ENCODE results near the gene AGXT2.

DNA sequence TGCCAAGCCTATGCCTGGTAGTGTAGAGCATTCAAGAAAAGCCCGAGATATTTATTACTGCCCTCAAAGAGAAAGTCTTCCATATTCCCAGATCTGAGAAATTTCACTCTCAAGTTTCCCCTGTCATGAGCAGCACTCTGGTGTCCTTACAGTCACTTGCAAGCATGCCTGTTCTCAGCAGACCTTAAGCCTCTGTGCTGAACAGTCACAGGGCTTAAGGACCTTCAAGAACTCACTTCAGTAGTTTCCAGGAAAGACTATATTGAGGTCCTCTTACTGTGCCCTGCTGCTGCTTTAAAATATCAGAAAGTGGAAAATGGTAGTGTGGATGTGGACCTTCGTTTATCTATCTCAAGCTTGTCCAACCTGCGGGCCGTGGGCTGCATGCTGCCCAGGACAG lies 64.9 kb downstream of the AGXT2 start:
- TF ChIP-seq HCFC1 (IDR thresholded peaks at IDR 0.05; ENCODE audit: low read length), result no peak
- no peak for TF ChIP-seq POLR2AphosphoS2 (IDR thresholded peaks at IDR 0.05; ENCODE audit: low read depth, low read length)

Data from GM12878 (cell line).